ENCODE data around the gene LMO3.

DNA sequence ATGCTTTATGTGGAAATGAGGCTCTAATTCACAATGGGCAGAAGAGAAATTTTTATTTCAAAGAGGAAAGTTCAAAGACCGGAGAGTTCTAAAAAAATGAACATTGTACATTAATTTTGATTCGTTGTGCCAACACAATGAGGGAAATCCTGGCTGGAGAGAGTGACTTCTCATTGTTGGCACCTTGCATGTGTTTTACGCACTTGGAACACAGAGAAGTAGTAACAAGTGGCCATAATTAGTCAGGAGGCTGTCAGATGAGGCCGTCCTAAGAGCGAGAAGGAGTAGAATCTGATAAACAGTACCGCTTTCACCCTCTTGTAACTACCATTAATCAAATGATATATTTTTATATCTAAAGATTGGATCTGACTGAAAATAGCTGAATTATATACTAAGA lies 6.9 kb downstream of the LMO3 start:
- TF ChIP-seq KLF6 (CRISPR knock-in tag; IDR thresholded peaks at IDR 0.05) (no peak), RORA (CRISPR knock-in tag; IDR thresholded peaks at IDR 0.05) (no peak)
- TF ChIP-seq, protein P1, sequence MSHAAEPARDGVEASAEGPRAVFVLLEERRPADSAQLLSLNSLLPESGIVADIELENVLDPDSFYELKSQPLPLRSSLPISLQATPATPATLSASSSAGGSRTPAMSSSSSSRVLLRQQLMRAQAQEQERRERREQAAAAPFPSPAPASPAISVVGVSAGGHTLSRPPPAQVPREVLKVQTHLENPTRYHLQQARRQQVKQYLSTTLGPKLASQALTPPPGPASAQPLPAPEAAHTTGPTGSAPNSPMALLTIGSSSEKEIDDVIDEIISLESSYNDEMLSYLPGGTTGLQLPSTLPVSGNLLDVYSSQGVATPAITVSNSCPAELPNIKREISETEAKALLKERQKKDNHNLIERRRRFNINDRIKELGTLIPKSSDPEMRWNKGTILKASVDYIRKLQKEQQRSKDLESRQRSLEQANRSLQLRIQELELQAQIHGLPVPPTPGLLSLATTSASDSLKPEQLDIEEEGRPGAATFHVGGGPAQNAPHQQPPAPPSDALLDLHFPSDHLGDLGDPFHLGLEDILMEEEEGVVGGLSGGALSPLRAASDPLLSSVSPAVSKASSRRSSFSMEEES (CRISPR knock-in tag; IDR thresholded peaks at IDR 0.05): no peak

Data from HepG2 (cell line).